Stimulated activated CD8-positive, alpha-beta memory T cell treated with anti-CD3 and anti-CD28 coated beads, Interleukin-15, amount 100 ng/mL, for 4 hours (primary cell): Measurements from ENCODE around the gene CDCA4.
"Not testable (repeated sequence)": the region's sequence is repeated elsewhere in the genome, so short reads cannot be mapped to it uniquely, and the experiment has no call there.

Source experiments
- DNase-seq, 2 donors: peaks; one replicate each; pipeline ENCODE4 v3.0.0-alpha.2; 2020; ENCODE audit warnings: low read depth in 2 of 2

Gene CDCA4

GRCh38 chr14:105020815-105021655 is at the start of gene CDCA4:
Gene CDCA4, minus strand, starts transcription at chr14:105021083. Its CDS starts 9,154 bp downstream, at chr14:105011929.
- DNase-seq: peak; percentile 94 to 98

DNA sequence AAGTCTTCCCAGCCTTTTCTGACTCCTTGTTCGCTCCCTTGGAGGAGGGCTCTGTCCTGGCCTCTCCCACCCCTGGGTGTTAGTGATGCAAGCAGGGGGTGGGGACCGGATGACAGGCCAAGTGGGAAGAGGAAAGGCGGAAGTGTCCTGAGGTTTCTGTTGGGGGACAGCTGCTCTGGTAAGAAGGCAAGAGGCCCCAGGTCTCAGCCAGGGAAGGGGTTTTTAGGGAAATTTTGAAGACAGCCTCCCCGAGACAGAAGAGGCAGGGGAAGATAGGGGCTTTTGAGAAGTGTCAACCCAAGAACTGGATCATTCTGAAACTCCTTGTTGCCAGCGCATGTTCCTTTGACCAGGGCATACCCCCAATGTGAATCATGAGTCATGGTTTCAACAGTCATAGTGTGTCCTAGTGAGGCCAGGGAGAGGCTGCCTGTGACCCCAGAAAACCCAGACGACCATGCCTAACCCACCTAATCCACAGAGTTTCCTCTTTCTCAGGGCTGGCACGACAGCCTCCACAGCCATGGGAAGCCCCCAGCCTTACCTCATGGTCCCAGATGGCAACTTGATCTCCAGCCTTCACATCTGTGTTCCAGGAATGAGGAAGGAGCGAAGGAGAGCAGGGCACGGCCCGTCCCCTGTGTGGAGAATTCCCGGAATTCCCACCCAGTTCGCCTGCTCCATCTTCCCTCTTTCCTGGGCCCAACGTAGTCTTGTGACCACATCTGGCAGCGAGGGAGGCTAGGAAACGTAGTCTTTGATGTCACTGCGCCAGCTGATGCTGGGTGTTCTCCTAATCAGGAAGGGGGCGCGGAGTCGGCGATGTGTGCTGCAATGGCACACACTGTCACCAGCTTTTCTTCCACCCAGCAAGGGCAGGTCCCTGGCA is 49.2 kb upstream of the CDCA4 start:
- no peak for DNase-seq

- DNase-seq: no peak
These were observed 48.6 kb upstream of the CDCA4 start for GRCh38 chr14:105069522-105069870.

- no peak for DNase-seq
These were observed 47.9 kb upstream of the CDCA4 start for GRCh38 chr14:105068818-105069217.

- no peak for DNase-seq
These were observed 47.1 kb upstream of the CDCA4 start for GRCh38 chr14:105067969-105068301.

DNA sequence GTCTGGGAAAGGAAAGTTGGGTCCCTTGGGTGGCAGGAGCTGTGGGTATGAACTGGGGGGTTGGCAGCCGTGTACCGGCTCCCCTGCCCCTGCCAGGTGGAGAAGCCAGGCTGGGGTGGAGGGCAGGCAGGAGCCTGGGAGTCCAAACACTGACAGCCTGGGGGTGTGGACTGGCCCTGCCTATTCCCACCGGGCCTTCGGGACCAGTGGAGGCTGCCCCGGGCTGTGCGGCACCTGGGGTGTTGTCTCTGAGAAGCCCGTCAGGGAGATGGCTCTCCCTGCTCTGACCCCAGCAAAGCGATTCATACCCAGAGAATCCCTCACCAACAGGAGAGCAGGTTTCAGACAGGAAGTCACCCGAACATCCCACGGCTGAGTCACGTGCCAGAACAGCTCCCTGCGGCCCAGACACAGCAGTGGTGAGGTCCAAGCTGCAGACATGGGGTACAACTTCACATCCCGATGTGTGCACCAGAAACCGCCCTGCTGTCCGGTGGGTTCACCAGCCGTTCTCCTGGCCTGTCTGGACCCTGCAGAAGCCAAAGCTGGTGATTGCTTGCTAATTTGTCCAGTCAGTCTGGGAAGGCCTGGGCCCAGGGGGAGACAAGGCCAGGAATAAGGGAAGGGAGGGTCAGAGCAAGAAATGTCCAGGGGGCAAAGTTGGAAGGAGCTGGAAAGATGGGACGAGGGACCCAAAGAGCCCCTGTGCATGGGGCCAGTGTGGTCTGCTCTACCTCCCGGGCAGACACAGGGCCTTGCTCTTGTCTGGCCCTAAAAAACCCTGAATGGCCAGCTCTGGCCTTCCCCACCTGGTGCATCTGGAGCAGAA is 46.5 kb upstream of the CDCA4 start:
- DNase-seq: peak in 1 of 2 donors; percentile 37

- DNase-seq: no peak
These were observed 45.6 kb upstream of the CDCA4 start for GRCh38 chr14:105066240-105067071.

DNA sequence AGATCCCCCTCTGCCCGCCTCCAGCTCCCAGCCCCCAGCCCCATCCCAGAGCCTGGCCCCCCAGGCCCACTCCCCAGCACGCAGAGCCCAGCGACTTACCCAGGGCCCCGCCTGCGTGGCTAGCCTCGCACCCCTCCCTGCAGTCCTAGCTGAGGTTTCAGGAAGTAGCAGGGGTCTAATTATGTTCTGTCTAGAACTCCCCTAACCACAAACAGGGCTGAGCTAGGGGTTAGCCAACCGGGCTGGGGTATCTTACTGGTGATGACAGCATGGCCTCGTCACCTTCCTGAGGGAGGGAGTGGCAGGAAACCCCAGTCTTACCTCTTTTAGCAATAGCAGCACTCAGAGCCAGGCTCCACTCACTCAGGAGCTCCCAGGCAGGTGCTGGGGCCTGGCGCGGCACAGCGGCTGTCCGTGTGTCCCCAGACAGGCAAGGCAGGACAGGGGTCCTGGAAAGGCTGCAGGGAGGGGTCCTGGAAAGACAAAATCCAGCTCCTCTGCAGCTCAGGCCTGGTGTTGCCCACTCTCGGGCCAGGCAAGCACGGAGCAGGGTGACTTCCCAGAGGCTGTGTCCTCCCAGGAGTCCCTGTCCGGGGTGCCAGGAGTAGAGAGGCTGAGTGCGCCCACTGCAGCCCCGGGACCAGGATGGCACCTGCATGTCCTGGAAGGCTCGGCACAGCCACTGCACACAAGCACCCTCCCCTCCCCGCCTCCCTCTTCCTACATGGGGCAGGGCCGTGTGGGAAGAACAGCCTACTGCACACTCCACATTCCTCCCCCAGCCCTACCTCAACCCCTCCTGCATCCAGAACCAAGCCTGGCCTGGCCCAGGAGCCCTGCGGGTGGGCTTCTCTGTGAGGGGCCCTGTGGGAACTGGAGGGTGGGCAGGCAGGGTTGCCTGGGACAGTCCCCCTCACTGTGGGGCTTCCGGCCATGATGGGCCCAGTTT is 44.7 kb upstream of the CDCA4 start, which contains the start of gene GPR132:
Gene GPR132, minus strand, starts transcription at position 151 of the 949 bp plus-strand sequence. CDS start 10,010 bp downstream, outside the sequence.
- peak; percentile 73 to 85 for DNase-seq

DNA sequence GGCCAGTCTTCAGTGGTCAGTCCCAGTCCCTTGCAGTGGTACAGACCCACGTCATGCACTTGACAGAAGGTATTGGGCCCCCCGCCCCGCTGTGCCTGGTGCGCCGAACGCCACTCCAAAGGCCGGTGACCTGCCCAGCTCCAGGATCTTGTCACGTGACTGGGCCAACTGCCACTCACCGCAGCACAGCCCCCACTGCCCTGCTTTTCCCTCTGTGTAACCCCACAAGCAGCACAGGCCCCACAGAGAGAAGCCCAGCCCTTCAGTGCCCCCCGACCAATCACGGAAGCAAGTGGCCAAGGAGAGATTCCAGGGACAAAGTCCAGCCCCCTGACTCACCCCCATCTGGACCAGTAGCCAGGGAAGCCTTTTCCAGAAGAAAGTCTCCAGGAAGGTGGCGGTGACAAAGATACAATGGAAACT is 43.8 kb upstream of the CDCA4 start:
- DNase-seq: no peak

DNA sequence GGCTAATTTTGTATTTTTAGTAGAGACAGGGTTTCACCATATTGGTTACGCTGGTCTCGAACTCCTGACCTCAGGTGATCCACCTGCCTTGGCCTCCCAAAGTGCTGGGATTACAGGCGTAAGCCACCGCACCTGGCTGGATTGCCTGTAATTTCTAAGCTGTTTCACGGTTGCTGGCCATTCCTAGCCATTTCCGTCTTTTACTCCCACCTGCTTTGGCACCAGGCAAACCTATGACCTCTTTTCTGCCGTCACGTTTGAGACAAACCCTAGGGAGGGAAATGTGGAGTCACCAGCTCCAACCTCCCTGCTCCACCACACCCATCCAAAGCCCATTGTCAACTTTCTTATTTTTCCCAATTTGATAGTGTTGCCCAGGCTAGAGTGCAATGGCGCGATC is 43.1 kb upstream of the CDCA4 start:
- no peak for DNase-seq

DNA sequence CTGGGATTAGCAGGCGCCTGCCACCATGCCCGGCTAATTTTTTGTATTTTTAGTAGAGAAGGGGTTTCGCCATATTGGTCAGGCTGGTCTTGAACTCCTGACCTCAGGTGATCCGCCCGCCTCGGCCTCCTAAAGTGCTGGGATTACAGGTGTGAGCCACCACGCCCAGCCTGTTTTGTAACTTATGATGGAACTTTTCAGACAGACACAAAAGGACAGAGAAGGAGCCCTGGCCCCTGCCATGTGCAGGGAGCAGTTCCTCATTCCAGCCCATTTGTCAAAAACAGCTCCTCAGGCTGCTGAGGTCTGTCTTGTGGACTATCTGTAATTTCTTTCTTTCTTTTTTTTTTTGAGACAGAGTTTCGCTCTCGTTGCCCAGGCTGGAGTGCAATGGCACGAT is 42.6 kb upstream of the CDCA4 start:
- not testable (repeated sequence) for DNase-seq

- no peak for DNase-seq
These were observed 42.2 kb upstream of the CDCA4 start for GRCh38 chr14:105063056-105063455.

DNA sequence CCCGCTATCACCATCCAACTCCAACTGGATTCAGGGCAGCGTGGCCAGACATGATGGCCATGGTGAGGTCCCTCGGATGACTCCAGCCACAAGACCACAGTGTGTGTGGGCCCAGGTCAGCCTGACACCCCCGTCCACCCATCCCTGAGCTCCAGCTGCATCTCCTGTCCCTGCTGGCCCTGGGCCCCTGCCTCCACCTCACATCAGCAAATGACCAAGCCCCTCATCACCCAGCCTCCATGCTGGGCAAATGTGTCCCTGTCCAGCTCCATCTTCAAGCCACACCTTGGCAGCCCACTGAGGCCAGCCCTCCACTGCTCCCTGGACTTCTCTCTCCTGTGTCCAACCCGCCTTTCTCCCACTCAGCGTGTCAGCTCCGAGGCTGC is 41.2 kb upstream of the CDCA4 start:
- no peak for DNase-seq

DNA sequence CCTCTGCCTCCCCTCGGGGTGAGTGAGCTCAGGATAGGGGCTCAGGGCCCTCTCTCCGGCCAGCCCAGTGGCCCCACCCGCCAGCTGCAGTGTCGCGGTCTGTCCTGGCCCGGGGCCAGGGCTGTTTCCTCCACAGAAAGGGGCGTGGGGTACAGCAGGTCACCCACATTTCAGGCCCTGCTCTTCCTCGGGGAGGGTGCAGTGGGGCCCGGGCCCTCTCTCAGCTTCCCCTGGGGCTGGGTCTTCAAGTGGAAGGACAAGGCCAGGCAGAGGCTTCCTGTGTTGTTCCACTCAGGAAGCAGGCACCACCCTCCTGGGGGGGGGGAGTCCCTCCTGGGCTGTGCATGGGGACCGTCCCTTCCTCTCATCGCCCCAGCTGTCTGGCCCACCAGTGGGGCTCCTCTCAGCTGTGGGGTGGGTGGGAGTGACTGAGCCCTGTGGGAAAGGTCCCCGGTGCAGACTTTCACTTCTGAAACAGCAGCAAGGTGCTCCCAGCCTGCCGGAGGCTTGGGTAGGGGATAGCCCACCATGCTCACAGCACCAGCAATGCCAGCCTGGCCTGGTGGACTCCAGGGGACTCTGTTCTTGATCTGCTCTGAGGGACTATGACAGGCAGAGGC is 40.7 kb upstream of the CDCA4 start:
- peak; percentile 37 to 42 for DNase-seq

DNA sequence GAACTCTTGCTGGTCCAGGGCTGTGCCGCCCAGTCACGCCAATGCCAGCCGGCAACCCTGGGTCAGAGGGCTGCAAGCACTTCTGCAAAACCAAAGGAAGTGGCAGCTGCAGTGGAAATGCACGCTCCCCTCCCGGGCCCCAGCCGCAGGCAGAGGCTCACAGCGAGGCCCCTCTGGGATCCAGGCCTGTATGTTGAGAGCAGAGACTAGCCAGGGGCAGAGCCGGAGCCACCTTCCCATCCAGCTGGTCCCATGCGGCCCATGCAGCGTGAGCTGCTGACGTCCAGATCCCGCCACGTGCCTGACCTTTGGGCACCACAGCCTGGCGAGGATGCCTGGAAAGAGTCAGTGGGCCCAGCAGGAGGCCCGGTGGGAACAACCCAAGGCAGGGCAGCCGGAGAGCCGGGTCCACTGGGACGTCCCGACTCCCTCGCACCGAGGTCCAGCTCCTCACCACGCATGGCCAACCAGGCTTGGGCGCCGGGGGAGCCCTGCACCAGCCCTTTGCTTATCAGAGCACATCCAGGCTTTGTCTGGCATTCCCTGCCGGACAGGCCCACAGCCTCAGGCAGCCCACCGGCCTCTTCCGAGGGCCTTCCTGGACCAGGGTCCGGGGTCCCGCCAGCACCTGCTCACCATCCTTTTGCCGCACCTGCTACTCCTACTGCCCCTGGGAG is 40.0 kb upstream of the CDCA4 start:
- no peak for DNase-seq

GRCh38 chr14:105059925-105060565 is 39.2 kb upstream of the CDCA4 start:
- DNase-seq: no peak

DNA sequence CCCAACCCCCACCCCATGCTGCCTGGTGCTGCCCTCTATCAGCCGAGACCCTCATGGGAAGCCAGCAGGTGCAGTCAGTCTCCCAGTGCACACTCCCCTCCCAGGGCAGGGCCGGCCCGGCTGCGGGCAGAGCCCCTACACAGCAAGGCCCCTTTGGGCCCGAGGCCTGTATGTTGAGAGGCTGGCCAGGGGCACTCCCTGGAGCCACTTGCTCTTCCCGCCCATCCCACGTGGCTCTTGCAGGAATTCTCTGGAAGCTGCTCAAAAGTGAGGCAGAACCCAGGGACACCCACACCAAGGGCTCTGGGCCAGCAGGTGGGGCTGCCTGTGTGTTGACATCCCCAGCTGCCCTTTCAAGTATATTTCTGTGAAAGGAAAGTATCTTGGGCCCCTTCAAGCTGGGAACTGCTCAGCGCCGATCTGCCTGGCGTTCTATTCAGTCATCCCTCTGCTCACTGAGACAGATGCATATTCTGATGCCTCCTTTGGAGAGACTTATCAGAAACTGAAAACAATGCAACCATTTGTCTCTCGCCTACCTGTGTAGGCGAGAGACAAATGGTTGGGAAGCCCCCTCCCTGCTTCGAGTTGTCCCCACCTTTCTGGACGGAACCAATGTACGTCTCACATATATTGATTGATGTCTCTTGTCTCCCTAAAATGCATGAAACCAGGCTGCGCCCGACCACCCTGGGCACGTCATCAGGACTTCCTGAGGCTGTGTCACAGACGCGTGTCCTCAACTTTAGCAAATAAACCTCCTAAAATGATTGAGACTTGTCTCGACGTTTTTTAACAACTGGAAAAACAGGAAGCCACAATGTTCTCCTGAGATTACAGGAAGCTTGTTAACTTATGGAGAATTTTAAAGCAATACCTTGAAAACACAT is 38.4 kb upstream of the CDCA4 start:
- peak in 1 of 2 donors; percentile 34 for DNase-seq
